ENCODE results near the gene EXTL1. TPM values are rescaled to one million over a fixed set of nuclear protein-coding genes. Genes with fewer than 3 reads are reported as not detected.

The EXTL1 gene
- total and polyA plus RNA-seq, 8 donors: 0.18 to 26.3 (median 0.31) TPM; not detected in 4

DNA sequence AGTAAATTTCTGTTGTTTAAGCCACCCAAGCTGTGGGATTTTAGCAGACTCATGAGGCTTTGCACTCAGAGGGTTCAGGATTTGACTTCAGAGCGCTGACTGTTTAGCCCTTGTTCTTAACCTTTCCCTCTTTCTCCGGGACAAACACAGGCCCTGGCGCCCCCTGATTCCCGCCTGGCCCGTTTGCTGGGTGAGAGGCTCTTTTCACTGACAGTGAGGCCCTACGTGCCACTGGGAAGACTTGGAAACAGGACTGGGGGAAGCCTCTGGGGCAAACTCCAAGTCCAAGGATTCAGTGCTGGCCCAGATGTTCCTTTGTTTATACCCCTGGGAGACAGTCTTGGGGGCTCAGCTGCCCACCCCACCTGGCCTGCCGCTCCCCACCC lies 57.6 kb downstream of the EXTL1 start:
- Histone ChIP-seq H3K27me3 (peaks cover 0 to 18% (median 0%) of the 10 kb centered on the region in 3 donors), H3K36me3 (no peaks in the 10 kb centered on the region), H3K9me3 (no peaks in the 10 kb centered on the region), H3K4me1 (peaks cover 0 to 24% (median 11%) of the 10 kb centered on the region in 4 donors), H3K4me3 (no peak overlapping the region), H3K27ac (no peak overlapping the region)
- TF ChIP-seq POLR2AphosphoS5 (IDR thresholded peaks at IDR 0.05): no peak
- TF ChIP-seq, protein P1, sequence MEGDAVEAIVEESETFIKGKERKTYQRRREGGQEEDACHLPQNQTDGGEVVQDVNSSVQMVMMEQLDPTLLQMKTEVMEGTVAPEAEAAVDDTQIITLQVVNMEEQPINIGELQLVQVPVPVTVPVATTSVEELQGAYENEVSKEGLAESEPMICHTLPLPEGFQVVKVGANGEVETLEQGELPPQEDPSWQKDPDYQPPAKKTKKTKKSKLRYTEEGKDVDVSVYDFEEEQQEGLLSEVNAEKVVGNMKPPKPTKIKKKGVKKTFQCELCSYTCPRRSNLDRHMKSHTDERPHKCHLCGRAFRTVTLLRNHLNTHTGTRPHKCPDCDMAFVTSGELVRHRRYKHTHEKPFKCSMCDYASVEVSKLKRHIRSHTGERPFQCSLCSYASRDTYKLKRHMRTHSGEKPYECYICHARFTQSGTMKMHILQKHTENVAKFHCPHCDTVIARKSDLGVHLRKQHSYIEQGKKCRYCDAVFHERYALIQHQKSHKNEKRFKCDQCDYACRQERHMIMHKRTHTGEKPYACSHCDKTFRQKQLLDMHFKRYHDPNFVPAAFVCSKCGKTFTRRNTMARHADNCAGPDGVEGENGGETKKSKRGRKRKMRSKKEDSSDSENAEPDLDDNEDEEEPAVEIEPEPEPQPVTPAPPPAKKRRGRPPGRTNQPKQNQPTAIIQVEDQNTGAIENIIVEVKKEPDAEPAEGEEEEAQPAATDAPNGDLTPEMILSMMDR (IDR thresholded peaks at IDR 0.05): no peak
- TF ChIP-seq POLR2A (IDR thresholded peaks at IDR 0.05): no peak
- TF ChIP-seq EP300 (IDR thresholded peaks at IDR 0.05): no peak
- intact Hi-C loops (cut with DNase I; ENCODE audit: low total_unique reads): no loop called here
- DNase-seq: no peak
- WGBS, 5 donors: 52 to 69% (median 65%) methylated on average over 7 of the region's 7 CpGs

DNA sequence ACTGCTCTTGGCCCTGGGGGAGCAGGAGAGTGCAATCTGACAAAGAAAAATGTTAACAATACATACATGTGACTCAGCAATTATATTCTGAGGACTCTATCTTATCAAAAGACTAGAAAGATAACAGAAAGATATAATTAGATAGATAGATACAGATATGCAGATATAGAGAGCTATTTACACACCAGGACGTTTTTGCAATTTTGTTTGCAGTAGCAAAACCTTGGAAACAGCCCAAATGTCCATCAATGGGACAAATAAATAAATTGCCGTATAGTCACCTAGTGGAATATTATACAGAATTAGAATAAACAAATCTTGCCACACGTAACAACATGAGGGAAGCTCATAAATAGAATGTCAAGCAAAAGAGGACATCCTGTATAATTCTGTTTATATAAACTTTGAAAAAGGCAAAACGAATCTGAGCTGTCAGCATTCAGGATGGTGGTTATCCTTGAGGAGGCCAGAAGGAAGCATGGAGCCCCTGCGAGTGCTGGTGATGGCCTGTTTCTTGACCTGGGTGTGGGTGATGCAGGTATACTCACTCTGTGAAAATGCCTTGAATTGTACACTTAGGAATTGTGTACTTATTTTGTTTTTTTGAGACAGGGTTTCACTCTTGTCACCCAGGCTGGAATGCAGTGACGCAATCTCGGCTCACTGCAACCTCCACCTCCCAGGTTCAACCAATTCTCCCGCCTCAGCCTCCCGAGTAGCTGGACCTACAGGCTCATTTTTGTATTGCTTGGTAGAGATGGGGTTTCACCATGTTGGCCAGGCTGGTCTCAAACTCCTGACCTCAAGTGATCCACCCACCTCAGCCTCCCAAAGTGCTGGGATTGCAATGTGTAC lies 58.6 kb downstream of the EXTL1 start:
- TF ChIP-seq, protein P1 (IDR thresholded peaks at IDR 0.05): no peak
- TF ChIP-seq POLR2AphosphoS5 (IDR thresholded peaks at IDR 0.05): no peak
- TF ChIP-seq EP300 (IDR thresholded peaks at IDR 0.05): no peak
- no peak for TF ChIP-seq POLR2A (IDR thresholded peaks at IDR 0.05)
- Histone ChIP-seq H3K4me1 (peaks cover 0 to 24% (median 11%) of the 10 kb centered on the region in 4 donors), H3K36me3 (no peaks in the 10 kb centered on the region), H3K9me3 (no peaks in the 10 kb centered on the region), H3K4me3 (no peak overlapping the region), H3K27me3 (peaks cover 0 to 20% (median 0%) of the 10 kb centered on the region in 3 donors), H3K27ac (no peak overlapping the region)
- WGBS, 5 donors: 55 to 62% (median 59%) methylated on average over 9 of the region's 9 CpGs
- DNase-seq: no peak
- intact Hi-C loops (cut with DNase I; ENCODE audit: low total_unique reads): no loop called here

DNA sequence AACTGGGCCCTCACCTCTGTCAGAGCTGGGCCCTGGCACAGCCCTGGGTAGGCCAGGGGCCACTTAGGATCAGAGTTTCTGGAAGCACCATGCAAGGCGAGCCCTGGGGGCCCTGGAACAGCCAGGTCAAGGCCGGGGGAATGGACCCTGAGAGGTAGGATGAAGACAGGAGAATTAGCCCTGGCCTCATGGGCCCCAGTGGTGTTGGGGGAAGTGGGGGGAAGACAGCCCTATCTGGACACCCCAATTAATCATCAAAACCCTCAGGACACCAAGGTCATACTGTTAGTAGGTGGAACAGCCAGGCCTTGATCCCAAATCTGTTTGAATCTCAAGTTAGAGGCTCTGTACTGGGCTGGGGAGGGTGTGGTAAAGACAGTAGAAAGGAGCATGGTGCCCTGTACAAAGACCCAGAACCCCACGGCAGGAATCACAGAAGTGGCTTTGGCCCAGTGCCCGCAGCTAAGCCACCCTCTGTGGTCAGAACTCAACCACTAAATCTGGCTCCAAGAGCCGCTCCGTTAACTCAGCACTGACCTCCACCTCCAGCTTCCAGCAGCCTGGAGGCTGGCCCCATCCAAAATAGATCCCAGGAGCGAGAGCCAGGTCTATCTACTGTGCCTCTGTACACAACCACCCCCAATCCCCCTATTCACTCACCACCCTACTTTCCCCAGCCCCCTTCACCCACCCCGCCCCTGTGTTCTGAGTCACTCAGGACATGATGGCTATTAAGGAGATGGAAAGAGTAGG lies 59.9 kb downstream of the EXTL1 start:
- Histone ChIP-seq H3K36me3 (no peaks in the 10 kb centered on the region), H3K27ac (no peak overlapping the region), H3K4me1 (peaks cover 0 to 17% (median 8%) of the 10 kb centered on the region in 4 donors), H3K9me3 (no peaks in the 10 kb centered on the region), H3K4me3 (no peak overlapping the region), H3K27me3 (peaks cover 0 to 22% (median 0%) of the 10 kb centered on the region in 3 donors)
- no peak for DNase-seq
- no peak for TF ChIP-seq POLR2A (IDR thresholded peaks at IDR 0.05)
- TF ChIP-seq EP300 (IDR thresholded peaks at IDR 0.05): no peak
- TF ChIP-seq, protein P1 (IDR thresholded peaks at IDR 0.05): no peak
- no peak for TF ChIP-seq POLR2AphosphoS5 (IDR thresholded peaks at IDR 0.05)
- intact Hi-C loops (cut with DNase I; ENCODE audit: low total_unique reads): no loop called here
- 69 to 82% (median 76%) methylated on average over 8 of the region's 8 CpGs for WGBS, 5 donors

DNA sequence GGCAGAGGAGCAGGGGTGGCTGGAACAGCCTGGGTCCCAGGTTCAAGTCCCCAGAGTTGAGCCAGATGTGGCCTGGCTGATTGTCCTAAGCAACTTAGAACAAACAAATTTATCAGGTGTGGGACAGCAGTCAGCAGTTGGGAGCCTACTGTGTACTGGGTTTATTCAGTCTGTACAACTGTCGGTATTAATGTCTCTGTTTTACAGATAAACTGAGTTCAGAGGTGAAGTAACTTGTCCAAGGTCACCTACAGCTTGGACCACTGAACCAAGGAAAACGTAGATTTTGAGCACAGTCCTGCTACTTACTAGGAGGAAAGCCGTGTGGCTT lies 60.4 kb downstream of the EXTL1 start:
- intact Hi-C loops (cut with DNase I; ENCODE audit: low total_unique reads): no loop called here
- TF ChIP-seq, protein P1 (IDR thresholded peaks at IDR 0.05): no peak
- TF ChIP-seq POLR2A (IDR thresholded peaks at IDR 0.05) (no peak), POLR2AphosphoS5 (IDR thresholded peaks at IDR 0.05) (no peak), EP300 (IDR thresholded peaks at IDR 0.05) (no peak)
- Histone ChIP-seq H3K9me3 (no peaks in the 10 kb centered on the region), H3K4me3 (no peak overlapping the region), H3K27me3 (peaks cover 0 to 22% (median 0%) of the 10 kb centered on the region in 3 donors), H3K36me3 (no peaks in the 10 kb centered on the region), H3K4me1 (peaks cover 0 to 16% (median 7%) of the 10 kb centered on the region in 4 donors), H3K27ac (no peak overlapping the region)
- 52 to 67% (median 54%) methylated on average over 3 of the region's 3 CpGs for WGBS, 5 donors
- DNase-seq: no peak
